ENCODE measurements around the gene CD27.
A peak's percentile ranks its signal among the peaks of the same experiment; 100 is the strongest.
"Not testable (repeated sequence)": the region's sequence is repeated elsewhere in the genome, so short reads cannot be mapped to it uniquely, and the experiment has no call there.

The CD27 gene

DNA sequence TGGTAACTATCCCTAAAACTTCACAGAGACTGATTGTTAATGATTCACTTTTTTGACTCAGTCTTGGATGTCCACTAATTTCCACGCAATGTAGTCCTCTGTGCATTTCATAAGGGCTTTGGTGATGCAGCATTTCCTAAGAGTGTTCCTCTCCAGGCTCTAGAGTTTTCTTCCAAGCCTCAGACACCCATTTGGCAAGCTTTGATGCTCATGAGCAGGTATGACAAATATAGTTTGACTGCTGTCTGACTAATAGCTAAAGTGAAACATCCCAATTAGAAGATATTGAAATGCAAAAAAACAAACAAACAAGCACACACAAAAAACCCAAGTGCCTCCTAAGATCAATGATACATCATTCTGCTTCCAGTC, 27.2 kb downstream of the CD27 start:
- TF ChIP-seq, protein P1, sequence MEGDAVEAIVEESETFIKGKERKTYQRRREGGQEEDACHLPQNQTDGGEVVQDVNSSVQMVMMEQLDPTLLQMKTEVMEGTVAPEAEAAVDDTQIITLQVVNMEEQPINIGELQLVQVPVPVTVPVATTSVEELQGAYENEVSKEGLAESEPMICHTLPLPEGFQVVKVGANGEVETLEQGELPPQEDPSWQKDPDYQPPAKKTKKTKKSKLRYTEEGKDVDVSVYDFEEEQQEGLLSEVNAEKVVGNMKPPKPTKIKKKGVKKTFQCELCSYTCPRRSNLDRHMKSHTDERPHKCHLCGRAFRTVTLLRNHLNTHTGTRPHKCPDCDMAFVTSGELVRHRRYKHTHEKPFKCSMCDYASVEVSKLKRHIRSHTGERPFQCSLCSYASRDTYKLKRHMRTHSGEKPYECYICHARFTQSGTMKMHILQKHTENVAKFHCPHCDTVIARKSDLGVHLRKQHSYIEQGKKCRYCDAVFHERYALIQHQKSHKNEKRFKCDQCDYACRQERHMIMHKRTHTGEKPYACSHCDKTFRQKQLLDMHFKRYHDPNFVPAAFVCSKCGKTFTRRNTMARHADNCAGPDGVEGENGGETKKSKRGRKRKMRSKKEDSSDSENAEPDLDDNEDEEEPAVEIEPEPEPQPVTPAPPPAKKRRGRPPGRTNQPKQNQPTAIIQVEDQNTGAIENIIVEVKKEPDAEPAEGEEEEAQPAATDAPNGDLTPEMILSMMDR (IDR thresholded peaks at IDR 0.05; ENCODE audit: low read depth, low read length, missing control alignments): no peak
- in situ Hi-C loops (cut with HindIII; ENCODE audit: low sequenced_read_pairs): no loop called here
- H3K4me3 ChIP-seq (ENCODE audit: low read depth, low read length): no peak overlapping the region
- DNase-seq (ENCODE audit: low read depth): no peak

DNA sequence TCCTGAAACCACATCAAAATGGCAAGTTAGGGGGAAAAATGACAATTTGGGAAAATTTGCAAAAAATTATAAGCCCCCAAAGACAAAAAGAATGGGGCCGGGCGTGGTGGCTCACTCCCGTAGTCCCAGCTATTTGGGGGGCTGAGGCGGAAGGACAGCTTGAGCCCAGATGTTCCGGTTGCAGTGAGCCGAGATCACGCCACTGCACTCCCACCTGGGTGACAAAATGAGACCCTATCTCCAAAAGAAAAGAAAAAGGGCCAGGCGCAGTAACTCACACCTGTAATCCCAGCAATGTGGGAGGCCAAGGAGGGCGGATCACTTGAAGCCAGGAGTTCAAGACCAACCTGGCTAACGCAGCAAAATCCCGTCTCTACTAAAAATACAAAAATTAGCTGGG, 27.7 kb downstream of the CD27 start:
- DNase-seq (ENCODE audit: low read depth): no peak
- in situ Hi-C loops (cut with HindIII; ENCODE audit: low sequenced_read_pairs): no loop called here
- TF ChIP-seq, protein P1 (IDR thresholded peaks at IDR 0.05; ENCODE audit: low read depth, low read length, missing control alignments): no peak
- no peak overlapping the region for H3K4me3 ChIP-seq (ENCODE audit: low read depth, low read length)

DNA sequence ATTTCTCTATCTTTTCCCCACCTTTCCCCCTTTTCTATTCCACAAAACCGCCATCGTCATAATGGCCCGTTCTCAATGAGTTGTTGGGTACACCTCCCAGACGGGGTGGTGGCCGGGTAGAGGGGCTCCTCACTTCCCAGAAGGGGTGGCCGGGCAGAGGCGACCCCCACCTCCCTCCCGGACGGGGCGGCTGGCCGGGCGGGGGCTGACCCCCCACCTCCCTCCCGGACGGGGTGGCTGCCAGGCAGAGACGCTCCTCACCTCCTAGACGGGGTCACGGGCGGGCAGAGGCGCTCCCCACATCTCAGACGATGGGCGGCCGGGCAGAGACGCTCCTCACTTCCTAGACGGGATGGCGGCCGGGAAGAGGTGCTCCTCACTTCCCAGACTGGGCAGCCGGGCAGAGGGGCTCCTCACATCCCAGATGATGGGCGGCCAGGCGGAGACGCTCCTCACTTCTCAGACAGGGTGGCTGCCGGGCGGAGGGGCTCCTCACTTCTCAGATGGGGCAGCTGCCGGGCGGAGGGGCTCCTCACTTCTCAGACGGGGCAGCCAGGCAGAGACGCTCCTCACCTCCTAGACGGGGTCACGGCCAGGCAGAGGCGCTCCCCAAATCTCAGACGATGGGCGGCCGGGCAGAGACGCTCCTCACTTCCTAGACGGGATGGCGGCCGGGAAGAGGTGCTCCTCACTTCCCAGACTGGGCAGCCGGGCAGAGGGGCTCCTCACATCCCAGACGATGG, 30.6 kb downstream of the CD27 start:
- DNase-seq (ENCODE audit: low read depth); in situ Hi-C loops (cut with HindIII; ENCODE audit: low sequenced_read_pairs); H3K4me3 ChIP-seq (ENCODE audit: low read depth, low read length): not testable (repeated sequence)

DNA sequence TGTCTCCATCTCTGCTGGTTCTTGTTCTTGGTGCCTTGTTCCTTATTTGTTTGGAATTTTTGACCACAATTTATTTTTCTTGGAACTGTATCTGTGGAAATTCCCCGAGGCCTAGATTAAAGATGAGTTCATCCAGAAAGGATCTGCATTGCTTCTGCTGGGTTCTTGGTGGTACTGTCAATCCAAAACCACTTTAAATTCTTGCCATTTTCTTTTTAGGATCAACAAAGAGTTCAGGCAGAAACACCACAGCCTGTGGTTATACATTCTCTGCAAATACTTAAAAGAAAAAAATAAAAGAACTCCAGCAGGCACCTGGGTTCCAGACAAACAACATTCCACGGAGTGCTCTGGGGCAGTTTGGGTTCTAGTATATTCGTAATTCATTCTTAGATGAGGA, 31.7 kb downstream of the CD27 start:
- TF ChIP-seq, protein P1 (IDR thresholded peaks at IDR 0.05; ENCODE audit: low read depth, low read length, missing control alignments): no peak
- peak; percentile 46 for DNase-seq (ENCODE audit: low read depth)
- in situ Hi-C loops (cut with HindIII; ENCODE audit: low sequenced_read_pairs): no loop called here
- H3K4me3 ChIP-seq (ENCODE audit: low read depth, low read length): no peak overlapping the region

DNA sequence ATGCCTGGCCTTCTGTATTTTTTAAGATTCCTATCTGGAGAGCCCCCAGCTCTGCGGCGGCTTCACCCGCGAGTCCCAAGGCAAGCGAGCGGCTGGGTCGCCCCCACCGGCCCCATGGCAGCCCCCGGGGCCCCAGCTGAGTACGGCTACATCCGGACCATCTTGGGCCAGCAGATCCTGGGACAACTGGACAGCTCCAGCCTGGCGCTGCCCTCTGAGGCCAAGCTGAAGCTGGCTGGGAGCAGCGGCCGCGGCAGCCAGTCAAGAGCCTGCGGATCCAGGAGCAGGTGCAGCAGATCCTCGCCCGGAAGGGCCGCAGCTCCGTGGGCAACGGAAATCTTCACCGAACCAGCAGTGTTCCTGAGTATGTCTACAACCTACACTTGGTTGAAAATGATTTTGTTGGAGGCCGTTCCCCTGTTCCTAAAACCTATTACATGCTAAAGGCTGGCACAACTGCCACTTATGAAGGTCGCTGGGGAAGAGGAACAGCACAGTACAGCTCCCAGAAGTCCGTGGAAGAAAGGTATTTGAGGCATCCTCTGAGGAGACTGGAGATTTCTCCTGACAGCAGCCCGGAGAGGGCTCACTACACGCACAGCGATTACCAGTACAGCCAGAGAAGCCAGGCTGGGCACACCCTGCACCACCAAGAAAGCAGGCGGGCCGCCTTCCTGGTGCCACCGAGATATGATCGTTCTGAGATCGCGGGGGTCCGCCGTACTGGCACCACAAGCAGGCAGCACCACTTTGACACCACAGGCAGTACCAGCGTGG, 33.0 kb downstream of the CD27 start:
- in situ Hi-C loops (cut with HindIII; ENCODE audit: low sequenced_read_pairs): not testable (repeated sequence)

DNA sequence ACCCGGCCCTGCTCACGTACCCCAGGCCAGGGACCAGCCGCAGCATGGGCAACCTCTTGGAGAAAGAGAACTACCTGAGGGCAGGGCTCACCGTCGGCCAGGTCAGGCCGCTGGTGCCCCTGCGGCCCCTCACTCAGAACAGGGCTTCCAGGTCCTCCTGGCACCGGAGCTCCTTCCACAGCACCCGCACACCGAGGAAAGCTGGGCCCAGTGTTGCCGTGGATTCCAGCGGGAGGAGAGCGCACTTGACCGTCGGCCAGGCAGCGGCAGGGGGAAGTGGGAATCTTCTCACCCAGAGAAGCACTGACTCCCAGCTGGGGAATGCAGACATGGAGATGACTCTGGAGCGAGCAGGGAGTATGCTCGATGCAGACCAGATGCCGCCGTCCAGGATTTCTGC, 33.7 kb downstream of the CD27 start:
- no peak overlapping the region for H3K4me3 ChIP-seq (ENCODE audit: low read depth, low read length)
- in situ Hi-C loops (cut with HindIII; ENCODE audit: low sequenced_read_pairs): no loop called here
- DNase-seq (ENCODE audit: low read depth): no peak
- TF ChIP-seq, protein P1 (IDR thresholded peaks at IDR 0.05; ENCODE audit: low read depth, low read length, missing control alignments): no peak

More for the DNA sequence above, 33.0 kb downstream of the CD27 start:
- DNase-seq (ENCODE audit: low read depth); H3K4me3 ChIP-seq (ENCODE audit: low read depth, low read length): not testable (repeated sequence)

DNA sequence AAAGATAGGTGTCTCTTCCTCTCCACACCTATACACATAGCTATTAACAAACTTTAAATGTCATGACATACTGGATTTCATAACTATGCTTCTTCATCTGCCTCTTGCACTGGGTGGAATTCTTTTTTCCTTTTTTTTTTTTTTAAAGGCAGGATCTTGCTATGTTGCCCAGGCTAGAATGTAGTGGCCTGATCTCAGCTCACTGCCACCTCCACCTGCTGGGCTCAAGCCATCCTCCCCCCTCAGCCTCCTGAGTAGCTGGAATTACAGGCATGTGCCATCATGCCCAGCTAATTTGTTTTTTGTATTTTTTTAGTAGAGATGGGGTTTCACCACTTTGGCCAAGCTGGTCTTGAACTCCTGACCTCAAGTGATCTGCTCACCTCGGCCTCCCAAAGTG, 43.5 kb downstream of the CD27 start:
- TF ChIP-seq, protein P1 (IDR thresholded peaks at IDR 0.05; ENCODE audit: low read depth, low read length, missing control alignments): no peak
- no peak for DNase-seq (ENCODE audit: low read depth)
- in situ Hi-C loops (cut with HindIII; ENCODE audit: low sequenced_read_pairs): no loop called here
- H3K4me3 ChIP-seq (ENCODE audit: low read depth, low read length): no peak overlapping the region
